GM12865 (cell line): ENCODE results near the gene TMEM179B.
"Not testable (repeated sequence)": the region's sequence is repeated elsewhere in the genome, so short reads cannot be mapped to it uniquely, and the experiment has no call there.

ENCODE experiments used
- DNase-seq: peaks from one replicate; pipeline ENCODE4 v3.0.0; 2010; ENCODE audit warnings: low read depth
- H3K4me3 ChIP-seq: 2 replicates; pipeline ENCODE4 v1.5.1; 2011; ENCODE audit warnings: mild to moderate bottlenecking, low read depth, low read length, control low read depth
- CTCF ChIP-seq: IDR thresholded peaks from 2 replicates; pipeline ENCODE4 v1.5.1; 2011; ENCODE audit warnings: low read length, control low read depth, low read depth, inconsistent platforms; ENCODE audit not compliant: insufficient read depth; ENCODE audit errors: missing control alignments

TMEM179B gene

GRCh38 chr11:62755086-62755615, 32.1 kb upstream of the TMEM179B start:
- no peak for DNase-seq
- no peak overlapping the region for H3K4me3 ChIP-seq
- TF ChIP-seq CTCF, result no peak

GRCh38 chr11:62757846-62758788, 29.1 kb upstream of the TMEM179B start:
- no peak for DNase-seq
- H3K4me3 ChIP-seq, result no peak overlapping the region
- no peak for TF ChIP-seq CTCF

GRCh38 chr11:62760867-62761227, 26.4 kb upstream of the TMEM179B start:
- peak overlapping the region; percentile 22; the same call in 1 of the 2 replicates for H3K4me3 ChIP-seq

GRCh38 chr11:62770778-62771143, 16.4 kb upstream of the TMEM179B start:
- peak overlapping the region; percentile 69 for H3K4me3 ChIP-seq
- peak; percentile 47 for DNase-seq
- TF ChIP-seq CTCF, result no peak

More at GRCh38 chr11:62760867-62761227, 26.4 kb upstream of the TMEM179B start:
- not testable (repeated sequence) for DNase-seq

- peak; percentile 96 for DNase-seq
- TF ChIP-seq CTCF, result no peak
- H3K4me3 ChIP-seq, result peak within 1 kb of the TSS; percentile 69
Observed at GRCh38 chr11:62771144-62772021, 15.8 kb upstream of the TMEM179B start, which contains the start of gene TAF6L. TAF6L (plus strand) TSS chr11:62771396; CDS start chr11:62775784, 4,388 bp downstream.

- H3K4me3 ChIP-seq, result no peak overlapping the region
- no peak for DNase-seq
- TF ChIP-seq CTCF, result no peak
Observed at GRCh38 chr11:62774407-62774806, 12.8 kb upstream of the TMEM179B start.

GRCh38 chr11:62775646-62776045, 11.6 kb upstream of the TMEM179B start:
- TF ChIP-seq CTCF, result no peak
- H3K4me3 ChIP-seq, result no peak overlapping the region
- DNase-seq, result no peak
